Stimulated activated CD4-positive, alpha-beta T cell treated with anti-CD3 and anti-CD28 coated beads, TNF-alpha, amount 100 ng/mL, for 4 hours (primary cell): Measurements from ENCODE around the gene TSSK1B.
"Not testable (repeated sequence)": the region's sequence is repeated elsewhere in the genome, so short reads cannot be mapped to it uniquely, and the experiment has no call there.

Experiments used
- DNase-seq, 3 experiments: peaks; one replicate each; pipeline ENCODE4 v3.0.0-alpha.2; 2020; ENCODE audit warnings: low read depth in 3 of 3

TSSK1B gene

DNA sequence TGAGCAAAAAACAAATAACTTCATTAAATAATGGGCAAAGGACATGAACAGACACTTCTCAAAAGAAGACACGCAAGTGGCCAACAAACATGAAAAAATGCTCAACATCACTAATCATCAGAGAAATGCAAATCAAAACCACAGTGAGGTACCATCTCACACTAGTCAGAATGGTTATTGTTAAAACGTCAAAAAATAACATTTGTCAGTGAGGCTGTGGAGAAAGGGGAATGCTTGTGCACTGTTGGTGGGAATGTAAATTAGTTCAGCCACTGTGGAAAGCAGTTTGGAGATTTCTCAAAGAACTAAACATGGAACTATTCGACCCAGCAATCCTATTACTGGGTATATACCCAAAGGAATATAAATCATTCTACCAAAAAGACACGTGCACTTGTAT, 36.8 kb downstream of the TSSK1B start:
- DNase-seq, result not testable (repeated sequence)

DNA sequence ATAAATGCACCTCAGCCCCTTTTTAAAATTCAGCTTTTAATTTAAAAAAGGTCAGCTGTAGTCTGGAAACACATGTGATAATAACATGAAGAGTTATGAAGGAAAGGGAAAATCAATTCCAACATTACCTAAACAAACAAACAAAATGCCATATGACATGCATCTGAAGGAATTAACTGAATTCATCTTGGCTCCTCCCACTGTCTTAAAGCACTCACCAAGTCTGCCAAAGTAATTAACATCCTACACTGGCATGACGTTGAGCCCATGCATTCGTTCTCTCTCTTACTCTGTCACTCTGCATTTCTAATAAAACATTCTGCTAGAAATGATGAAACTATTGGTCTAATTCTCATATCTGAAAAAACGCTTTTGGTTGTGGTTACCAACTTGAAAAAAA, 37.7 kb downstream of the TSSK1B start:
- DNase-seq, result no peak

DNA sequence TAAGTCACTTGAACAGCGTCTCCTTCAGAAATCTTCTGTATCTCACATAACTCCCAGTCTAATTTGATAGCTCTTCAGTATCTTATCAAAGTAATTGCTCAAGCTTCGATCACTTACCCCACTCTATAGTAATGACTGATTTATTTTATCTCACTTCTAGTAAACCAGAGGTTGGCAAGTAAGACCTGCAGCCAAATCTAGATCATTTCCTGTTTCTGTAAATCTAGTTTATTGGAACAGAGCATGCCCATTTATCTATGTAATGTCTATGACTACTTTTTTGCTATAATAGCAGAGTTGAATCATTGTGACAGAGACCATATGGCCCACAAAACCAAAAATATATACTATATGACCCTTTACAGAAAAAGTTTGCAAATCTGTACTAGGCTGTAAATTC, 40.1 kb downstream of the TSSK1B start:
- DNase-seq, result no peak

DNA sequence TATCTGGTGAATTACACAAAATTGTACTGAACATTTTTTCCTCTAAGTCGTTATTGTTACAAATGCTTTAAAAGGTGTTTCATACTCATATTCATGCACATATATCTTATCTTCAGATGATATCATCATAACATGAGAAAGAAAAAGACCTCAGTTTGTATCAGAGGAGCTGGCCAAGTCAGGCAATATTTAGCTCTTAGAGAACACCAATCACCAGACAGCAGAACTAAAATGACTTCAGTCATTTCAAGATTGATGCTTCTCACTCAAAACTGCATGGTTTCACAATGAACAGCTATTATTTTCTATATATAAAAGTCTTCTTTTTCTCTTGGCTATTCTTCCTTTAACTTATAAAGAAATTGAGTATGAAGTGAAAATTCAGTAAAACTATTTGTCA, 44.6 kb downstream of the TSSK1B start:
- no peak for DNase-seq

DNA sequence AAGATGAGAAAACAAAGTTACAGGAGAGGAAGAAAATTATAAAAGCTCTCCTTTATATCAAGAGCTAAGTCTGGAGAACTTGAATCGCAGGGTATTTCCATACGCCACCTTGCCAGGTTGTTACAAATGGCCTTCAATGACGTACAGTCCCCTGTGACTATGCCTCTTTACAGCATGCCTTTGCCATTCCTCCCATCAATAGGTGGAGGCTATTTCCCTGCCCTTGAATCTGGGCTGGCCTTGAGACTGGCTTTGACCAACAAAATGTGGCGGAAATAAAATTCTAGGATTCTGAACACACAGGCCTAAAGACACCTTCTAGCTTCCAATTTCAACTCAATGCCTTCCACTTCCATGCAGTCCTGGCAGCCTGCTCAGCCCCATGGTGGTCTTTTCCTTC, 45.7 kb downstream of the TSSK1B start:
- no peak for DNase-seq

DNA sequence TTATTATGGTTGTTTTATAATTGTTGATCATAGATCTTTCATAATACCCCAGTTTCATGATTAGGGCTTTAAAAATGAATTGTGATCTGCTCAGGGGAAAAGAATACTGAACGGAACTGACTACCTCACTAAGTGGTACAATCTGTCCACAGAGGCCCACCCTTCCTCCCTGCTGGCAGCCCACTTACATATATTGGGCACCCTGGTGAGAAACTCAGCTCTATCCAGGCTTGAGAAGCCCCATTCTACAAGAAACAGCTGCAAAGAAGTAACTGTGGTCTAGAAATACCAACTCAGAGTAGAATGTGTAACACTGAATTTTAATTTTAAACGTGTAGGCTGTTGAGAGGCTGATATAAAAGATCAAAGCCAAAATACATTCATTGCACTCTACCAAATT, 46.9 kb downstream of the TSSK1B start:
- DNase-seq, result no peak

DNA sequence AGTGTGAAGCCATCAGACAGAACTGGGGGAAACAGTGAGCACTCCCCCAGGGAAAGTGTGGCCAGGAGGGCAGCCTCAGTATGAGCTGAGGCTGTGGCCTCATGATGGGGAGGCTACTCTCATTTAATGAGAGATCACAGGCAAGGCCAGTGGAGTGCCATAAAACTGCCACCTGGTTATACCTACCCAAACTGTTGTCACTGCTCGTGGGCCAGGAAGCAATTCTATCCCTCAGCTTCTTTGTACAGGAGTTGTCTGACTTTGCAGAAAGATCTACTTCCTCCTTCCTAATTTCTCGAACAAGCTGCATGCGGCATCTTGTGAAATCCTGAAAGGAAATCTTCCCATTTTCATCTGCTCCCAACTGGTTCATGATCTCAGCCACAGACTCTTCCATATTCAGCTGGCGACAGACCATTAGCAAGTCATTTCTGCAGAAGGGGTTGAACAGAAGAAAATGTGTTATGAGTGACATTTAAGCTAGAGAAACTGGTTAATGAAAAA, 50.0 kb downstream of the TSSK1B start:
- DNase-seq, result no peak

DNA sequence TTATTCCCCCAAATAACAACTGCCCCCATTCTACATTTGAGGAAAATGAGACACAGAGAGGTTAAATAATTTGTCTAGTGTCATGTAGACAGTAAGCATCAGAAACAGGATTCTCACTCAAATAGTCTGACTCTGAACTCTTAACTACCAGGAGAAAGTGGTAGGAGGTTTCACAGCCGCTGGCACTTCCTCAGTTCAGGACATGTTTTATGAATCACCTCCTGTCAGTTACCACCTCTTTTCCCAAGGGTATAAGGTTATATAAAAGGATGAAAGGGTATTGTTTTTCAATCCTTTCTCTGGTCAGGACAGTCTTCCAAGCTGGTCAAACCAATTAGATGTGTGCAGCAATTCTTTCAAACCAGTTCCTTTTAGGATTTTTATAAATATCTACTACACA, 52.1 kb downstream of the TSSK1B start:
- DNase-seq, result no peak
